GM18870 (cell line): ENCODE results near the gene POC1B.

ENCODE experiments used
- ATAC-seq: cut with Tn5 transposase; IDR thresholded peaks from one replicate; pipeline ENCODE4 v1.9.1; 2021; ENCODE audit warnings: moderate library complexity; ENCODE audit not compliant: unreplicated experiment

Gene POC1B

GRCh38 chr12:89390802-89391673 is 134.8 kb downstream of the POC1B start:
- no peak for ATAC-seq

- peak; percentile 61 for ATAC-seq
Measured at GRCh38 chr12:89389755-89390661, 135.8 kb downstream of the POC1B start.

- ATAC-seq, result no peak
Measured at GRCh38 chr12:89386138-89386537, 139.7 kb downstream of the POC1B start.

DNA sequence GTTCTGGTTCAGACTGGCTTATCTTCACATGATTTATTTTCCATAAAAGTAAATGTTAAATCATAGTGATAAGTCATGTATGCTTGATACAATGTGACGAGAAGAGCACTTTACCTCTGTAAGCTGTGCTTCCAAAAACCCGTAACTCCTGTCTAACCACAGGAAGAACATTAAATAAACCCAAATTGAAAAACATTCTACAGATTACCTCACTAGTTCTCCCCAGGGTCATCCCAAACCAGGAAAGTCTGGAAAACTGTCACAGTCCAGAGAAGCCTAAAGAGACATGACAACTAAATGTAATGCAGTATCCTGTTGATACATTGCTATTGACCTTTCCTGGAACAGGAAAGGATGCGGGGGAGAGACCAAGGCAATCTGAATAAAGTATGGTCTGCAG is 141.0 kb downstream of the POC1B start:
- no peak for ATAC-seq

DNA sequence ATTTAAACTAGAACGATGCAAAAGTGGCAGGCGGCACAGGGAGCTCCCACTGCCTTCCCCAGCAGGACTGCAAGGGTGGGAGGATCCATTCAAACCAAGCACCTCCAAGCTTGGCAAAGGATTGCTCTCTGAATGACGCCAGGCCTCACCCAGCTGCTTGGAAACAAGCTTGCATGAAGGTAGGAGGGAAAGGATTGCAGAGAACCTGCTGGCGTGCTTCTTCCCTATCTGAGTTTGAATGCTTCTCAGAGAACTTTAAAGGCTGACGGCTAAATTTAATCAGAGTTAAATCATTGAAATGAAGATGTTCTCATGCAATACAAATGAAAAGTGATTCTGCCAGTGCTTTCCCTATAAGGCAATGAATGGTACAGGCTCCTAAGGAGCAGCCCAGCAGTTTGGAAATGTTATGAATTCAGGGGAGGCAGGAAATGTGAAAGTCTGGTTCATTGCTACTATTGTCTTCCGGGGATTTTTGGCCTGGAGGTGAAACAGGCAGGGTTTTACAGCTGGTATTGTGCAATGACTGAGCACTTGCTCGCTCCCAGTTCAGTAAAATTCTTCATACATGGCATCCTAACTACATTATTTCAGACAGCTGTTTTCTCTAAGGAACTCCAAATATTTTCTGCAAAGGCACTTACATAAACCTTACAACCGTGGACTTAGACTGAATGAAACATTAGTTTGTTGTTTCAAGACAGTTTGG is 141.6 kb downstream of the POC1B start:
- no peak for ATAC-seq

- no peak for ATAC-seq
Measured at GRCh38 chr12:89383235-89384049, 142.4 kb downstream of the POC1B start.

DNA sequence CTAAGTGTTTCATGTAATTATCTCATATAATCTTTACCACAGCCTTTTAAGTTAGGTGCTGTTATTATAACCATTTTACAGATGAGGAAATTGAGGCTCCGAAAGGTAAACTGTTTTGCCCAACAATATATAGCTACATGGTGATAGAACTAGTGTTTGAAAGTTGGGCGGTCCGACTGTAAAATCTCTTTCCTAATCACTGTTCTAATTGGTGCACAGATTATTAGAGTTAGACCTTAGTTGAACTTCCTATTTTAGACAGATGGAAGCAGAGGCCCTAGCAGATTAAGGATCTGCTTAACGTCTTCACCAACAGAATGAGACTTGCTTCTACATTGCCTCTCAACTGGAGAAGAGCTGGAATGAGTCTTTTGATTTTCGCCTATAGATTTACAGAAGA is 143.5 kb downstream of the POC1B start:
- ATAC-seq, result no peak

GRCh38 chr12:89379839-89380467 is 145.9 kb downstream of the POC1B start:
- no peak for ATAC-seq

GRCh38 chr12:89379148-89379838 is 146.6 kb downstream of the POC1B start:
- ATAC-seq, result no peak

DNA sequence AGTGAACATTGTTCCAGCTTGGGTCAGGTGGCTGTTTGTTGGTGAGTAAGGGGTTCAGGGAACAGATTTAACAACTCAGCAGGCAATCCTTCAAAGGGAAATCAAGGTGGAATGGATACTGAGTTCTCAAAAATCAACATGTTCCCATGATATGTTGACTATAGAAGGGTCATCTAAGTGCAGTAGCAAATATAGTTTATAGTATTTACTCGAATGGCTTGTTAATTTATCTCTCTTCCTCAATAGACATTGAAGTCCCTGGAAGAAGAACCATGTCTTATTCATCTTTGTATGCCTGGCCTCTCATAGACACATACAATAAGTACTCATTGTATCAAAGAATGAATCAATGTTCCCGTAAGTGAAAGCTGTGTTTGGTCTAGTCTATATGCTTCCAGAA is 149.0 kb downstream of the POC1B start:
- no peak for ATAC-seq

DNA sequence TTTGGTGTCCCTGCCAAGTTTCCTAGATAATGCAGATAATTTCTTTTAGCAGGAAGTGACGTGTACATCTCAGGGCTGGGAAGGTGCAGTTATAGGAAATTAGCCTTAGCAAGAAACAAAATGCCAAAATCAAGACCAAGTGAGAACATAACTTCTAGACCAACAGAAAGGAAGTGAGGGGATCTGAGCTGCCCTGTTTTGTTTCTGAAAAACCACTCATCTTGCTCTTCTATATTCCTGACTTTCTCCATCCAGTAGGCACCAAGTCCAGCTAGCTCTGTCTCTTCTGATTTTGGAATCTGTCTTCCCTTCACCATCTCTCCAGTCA is 149.7 kb downstream of the POC1B start:
- ATAC-seq, result no peak

DNA sequence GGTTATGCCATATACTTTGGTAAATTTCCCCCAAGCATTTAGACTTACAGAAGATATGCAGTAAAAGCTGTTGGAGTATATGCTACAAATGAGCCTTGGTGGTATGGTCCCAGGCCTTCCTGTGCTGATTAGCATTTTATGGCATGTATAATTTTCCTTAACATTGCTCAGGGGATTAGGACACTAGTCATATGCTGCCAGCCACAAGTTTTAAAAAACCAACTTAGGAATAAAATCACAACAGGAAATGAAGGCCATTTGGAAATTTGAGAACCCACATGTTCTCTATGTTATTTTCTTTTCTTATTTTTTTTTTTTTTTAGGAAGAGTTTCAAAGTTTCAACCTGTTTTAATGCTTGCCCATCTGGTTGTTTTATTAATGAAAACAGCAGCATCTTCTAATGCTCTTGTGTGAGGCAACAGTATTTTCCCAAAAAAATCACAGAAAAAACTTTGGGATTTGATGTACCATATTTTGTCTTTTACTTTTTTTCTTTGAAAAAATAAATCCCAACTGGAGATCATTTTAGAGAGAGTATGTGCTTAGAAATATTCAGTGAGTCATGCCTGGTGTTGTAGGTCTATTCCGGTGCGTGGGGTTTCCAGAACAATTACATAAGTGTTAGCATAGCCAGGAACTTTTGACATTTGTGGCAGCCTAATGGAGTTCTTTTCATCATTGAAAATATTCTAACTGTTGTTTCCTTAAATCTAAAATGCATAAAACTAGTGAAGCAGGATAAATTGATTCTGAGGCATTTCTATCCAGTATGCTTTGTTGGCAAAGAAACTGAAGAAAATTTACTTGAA is 151.9 kb downstream of the POC1B start:
- no peak for ATAC-seq

DNA sequence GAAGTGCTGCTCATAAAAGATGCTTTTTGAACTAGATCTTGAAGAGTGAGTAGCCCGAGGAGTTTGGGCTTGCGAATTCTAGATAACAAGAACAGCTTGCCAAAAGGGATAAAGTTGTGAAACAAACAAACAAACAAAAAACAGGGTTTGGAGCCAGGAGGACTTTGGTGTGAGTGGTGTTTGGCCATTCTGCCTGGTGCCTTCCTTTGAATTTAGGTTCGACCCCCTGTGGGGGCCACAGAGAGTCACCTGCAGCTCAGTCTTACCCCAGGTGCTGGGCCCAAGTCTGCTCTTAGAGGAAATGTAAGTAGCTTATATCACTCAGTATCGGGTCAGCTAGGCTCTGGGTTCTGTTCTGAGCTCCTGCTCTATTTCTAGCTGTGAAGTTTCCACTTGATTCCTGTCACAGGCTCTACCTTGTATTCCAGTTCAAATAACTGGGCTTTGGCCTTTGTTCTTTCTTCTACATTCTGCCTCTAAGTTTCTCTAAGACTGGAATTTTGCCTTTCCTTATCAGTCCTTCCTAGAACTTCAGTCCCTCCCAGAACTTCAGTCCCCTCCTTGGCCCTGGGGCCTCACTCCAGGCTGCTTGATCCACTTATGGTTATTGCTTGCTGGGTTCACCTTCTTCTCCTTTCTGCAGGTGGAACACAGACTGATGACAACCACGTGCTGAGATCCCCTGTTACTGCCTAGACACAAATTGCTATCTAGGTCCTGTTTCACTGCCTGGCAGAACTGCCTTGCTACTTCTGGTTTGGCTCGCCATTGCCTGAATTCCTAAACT is 153.1 kb downstream of the POC1B start:
- ATAC-seq, result no peak

DNA sequence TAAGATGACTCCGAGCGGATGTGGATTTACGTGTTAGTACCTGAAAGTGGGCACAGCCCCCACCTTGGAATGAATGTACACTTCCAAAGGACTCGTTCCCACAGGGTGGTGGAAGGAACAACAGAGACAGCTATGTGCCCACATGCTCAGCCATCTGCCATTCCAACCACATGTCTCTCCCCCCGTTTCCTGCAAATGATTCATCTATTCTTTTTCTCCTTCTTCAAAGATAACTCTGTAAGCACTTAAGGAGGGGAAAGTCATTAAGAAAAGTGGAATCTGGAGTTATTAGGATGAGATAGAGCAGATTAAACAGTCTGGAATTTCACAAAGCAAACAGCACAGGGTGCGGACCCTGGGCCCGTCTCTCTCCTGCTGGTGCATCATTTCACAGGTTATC is 155.0 kb downstream of the POC1B start:
- no peak for ATAC-seq

DNA sequence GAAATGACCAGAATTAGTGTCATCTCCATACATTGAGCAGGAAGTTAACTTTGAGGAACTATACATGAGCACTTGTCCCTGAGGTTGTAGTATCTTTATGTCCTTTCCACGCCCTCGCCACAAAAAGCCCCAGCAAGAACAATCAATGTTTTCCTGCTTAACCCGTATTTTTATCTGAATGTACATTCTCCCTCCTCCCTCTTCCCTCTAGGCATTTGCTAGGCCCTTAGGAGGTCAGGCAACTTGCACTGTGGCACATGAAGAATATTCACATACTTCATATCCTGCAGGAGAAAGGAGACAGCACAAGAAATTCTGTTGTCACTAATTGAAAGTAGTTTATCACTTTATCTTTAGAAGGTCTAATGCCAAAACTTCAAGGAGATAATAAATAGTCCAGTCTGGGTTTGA is 155.4 kb downstream of the POC1B start:
- ATAC-seq, result no peak
